ENCODE results near the gene VOPP1.

Gene VOPP1

GRCh38 chr7:55553024-55553345 lies 19.3 kb downstream of the VOPP1 start:
- no peak for DNase-seq

- DNase-seq = no peak
Observed at GRCh38 chr7:55552320-55553023, 19.8 kb downstream of the VOPP1 start.

GRCh38 chr7:55550841-55551537 lies 21.3 kb downstream of the VOPP1 start:
- DNase-seq = no peak

- DNase-seq = no peak
Observed at GRCh38 chr7:55550010-55550663, 22.2 kb downstream of the VOPP1 start.

- DNase-seq = no peak
Observed at GRCh38 chr7:55549457-55549856, 22.8 kb downstream of the VOPP1 start.

GRCh38 chr7:55548295-55548731 lies 24.0 kb downstream of the VOPP1 start:
- no peak for DNase-seq

GRCh38 chr7:55546814-55547213 lies 25.5 kb downstream of the VOPP1 start:
- DNase-seq = peak; percentile 27

- DNase-seq = no peak
Observed at GRCh38 chr7:55545496-55545895, 26.8 kb downstream of the VOPP1 start.

GRCh38 chr7:55540226-55540858 lies 32.0 kb downstream of the VOPP1 start:
- DNase-seq = no peak

GRCh38 chr7:55539380-55539779 lies 32.9 kb downstream of the VOPP1 start:
- no peak for DNase-seq

- no peak for DNase-seq
Observed at GRCh38 chr7:55538538-55538937, 33.8 kb downstream of the VOPP1 start.

GRCh38 chr7:55537458-55537990 lies 34.8 kb downstream of the VOPP1 start:
- DNase-seq = no peak

GRCh38 chr7:55536619-55537457 lies 35.5 kb downstream of the VOPP1 start:
- DNase-seq = no peak

- DNase-seq = no peak
Observed at GRCh38 chr7:55535617-55536016, 36.7 kb downstream of the VOPP1 start.

GRCh38 chr7:55534916-55535590 lies 37.2 kb downstream of the VOPP1 start:
- DNase-seq = no peak

GRCh38 chr7:55534262-55534915 lies 37.9 kb downstream of the VOPP1 start:
- peak; percentile 34 for DNase-seq

- DNase-seq = no peak
Observed at GRCh38 chr7:55533729-55534080, 38.6 kb downstream of the VOPP1 start.

GRCh38 chr7:55533050-55533728 lies 39.1 kb downstream of the VOPP1 start:
- DNase-seq = peak; percentile 70

GRCh38 chr7:55532150-55532917 lies 40.0 kb downstream of the VOPP1 start:
- no peak for DNase-seq

GRCh38 chr7:55531536-55531935 lies 40.8 kb downstream of the VOPP1 start:
- DNase-seq = no peak

Data from activated gamma-delta T cell treated with Interleukin-2 at 50 U/mL for 16 hours (primary cell).